ENCODE results near the gene BST1.

Gene BST1

DNA sequence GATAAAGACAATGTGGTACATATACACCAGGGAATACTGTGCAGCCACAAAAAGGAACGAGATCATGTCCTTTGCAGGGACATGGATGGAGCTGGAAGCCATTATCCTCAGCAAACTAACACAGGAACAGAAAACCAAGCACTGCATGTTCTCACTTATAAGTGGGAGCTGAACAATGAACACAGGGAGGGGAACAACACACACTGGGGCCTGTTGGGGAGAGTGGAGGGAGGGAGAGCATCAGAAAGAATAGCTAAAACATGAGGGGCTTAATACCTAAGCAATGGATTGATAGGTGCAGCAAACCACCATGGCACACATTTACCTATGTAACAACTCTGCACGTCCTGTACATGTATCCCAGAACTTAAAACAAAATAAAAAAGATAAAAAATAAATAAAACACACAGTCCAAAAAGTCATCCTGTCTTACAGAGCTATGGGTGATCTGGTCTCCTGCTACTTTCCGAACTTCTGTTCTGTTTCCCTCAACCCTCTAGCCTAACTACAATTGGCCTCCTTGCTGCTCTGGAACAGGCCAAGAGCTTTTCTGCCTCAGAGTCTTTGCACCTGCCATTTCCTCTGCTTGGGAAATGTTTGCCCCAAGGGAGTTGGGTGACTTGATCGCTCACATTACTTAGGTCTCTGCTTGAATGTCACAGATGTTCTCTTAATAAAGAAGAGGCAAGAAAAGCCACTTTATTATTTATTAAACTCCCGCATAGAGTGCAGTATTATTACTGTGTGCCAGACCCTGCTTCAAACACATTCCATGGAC lies 74.2 kb downstream of the BST1 start:
- no peak for DNase-seq (ENCODE audit: low read depth)
- no peak overlapping the region for H3K4me3 ChIP-seq (ENCODE audit: low read depth, low read length)
- TF ChIP-seq, protein P1, sequence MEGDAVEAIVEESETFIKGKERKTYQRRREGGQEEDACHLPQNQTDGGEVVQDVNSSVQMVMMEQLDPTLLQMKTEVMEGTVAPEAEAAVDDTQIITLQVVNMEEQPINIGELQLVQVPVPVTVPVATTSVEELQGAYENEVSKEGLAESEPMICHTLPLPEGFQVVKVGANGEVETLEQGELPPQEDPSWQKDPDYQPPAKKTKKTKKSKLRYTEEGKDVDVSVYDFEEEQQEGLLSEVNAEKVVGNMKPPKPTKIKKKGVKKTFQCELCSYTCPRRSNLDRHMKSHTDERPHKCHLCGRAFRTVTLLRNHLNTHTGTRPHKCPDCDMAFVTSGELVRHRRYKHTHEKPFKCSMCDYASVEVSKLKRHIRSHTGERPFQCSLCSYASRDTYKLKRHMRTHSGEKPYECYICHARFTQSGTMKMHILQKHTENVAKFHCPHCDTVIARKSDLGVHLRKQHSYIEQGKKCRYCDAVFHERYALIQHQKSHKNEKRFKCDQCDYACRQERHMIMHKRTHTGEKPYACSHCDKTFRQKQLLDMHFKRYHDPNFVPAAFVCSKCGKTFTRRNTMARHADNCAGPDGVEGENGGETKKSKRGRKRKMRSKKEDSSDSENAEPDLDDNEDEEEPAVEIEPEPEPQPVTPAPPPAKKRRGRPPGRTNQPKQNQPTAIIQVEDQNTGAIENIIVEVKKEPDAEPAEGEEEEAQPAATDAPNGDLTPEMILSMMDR (conservative IDR thresholded peaks at IDR 0.05; ENCODE audit: low read depth, low read length), result no peak

DNA sequence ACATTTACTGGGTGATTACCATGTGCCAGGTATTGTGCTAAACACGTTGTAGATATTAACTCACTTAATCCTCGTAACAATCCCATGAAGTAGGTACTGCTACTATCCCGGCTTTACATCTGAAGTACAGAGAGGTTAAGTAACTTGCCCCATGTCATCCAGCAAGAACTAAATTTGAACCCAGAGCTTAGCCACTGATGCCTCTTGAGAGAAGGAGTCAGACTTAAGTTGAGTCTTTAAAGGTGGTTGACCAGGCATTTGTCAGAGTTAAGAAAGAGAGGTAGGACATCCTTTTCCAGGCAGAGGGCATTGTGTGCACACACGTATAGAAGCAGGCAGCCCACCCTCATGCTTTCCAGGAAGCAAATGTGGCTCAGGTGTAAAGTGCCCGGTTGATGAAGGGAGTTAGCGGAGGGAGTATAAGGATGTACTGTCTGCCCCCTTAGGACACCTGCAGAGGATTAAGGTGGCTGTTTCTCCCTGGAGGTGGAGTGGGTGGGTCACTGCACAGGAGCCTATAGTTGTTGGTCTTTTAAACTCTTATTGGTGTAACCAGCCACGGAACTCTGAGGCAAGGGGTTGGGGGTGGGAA lies 74.9 kb downstream of the BST1 start:
- peak overlapping the region; percentile 68 for H3K4me3 ChIP-seq (ENCODE audit: low read depth, low read length)
- DNase-seq (ENCODE audit: low read depth), result no peak
- TF ChIP-seq, protein P1 (conservative IDR thresholded peaks at IDR 0.05; ENCODE audit: low read depth, low read length), result no peak

DNA sequence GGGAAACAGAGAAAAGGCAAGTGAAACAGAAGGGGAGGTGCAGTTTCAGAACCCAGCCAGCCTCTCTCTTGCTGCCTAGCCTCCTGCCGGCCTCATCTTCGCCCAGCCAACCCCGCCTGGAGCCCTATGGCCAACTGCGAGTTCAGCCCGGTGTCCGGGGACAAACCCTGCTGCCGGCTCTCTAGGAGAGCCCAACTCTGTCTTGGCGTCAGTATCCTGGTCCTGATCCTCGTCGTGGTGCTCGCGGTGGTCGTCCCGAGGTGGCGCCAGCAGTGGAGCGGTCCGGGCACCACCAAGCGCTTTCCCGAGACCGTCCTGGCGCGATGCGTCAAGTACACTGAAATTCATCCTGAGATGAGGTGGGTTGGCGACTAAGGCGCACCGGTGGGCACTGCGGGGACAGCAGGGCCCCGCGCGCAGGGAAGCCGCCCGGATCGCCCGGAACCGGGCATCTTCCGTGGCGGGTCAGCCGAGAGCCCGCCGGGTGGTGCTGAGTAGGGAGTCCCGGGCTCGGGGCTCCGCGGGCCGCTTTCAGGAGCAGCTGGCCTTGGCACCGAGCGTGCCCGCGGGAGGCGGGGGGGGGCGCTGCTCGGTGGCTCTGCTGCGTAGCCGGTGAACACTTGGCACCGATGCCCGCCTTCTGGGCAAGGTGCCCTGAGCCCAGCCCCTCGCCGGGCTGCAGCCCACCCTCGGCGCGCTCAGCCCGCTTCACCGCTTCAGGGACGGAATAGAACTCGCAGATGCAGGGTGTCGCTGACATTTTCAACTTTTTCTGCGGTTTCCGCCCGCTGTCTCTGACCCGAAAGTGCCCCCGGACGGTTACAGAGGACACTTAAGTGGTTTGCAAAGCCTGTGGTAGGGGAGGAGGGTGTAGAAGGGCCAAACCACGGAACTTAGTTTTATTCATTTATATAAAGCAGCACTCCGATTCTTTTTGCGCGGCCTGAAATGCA lies 75.7 kb downstream of the BST1 start, which contains the start of gene CD38:
TSS of gene CD38 (plus strand) at position 40 of the 953 bp plus-strand sequence. CDS start at position 127, 87 bp downstream.
- peak within 1 kb of the TSS; percentile 68 for H3K4me3 ChIP-seq (ENCODE audit: low read depth, low read length)
- DNase-seq (ENCODE audit: low read depth), result peak; percentile 53

DNA sequence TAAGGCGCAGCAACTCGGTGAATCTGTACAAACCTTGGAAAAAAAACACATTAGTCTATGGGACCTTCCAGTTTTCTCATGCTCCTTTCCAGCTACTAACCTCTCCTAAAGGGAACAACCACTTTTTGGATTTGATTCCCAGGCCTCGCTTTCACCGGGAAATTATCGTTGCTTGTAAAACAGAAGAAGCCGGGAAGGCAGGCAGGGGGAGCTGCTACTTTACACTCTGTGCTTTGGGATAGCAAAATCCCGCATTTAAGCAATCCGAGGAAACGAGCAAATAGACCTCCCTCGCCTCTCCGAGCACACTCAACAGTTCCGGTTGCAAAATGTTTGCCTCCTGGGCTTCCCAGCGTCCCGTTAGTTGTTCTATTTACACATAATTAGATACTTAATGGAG lies 76.4 kb downstream of the BST1 start:
- TF ChIP-seq, protein P1 (conservative IDR thresholded peaks at IDR 0.05; ENCODE audit: low read depth, low read length), result peak; percentile 76
- peak overlapping the region; percentile 68 for H3K4me3 ChIP-seq (ENCODE audit: low read depth, low read length)
- peak; percentile 83 for DNase-seq (ENCODE audit: low read depth)

More for the DNA sequence above, 75.7 kb downstream of the BST1 start, which contains the start of gene CD38:
- TF ChIP-seq, protein P1 (conservative IDR thresholded peaks at IDR 0.05; ENCODE audit: low read depth, low read length), result no peak

DNA sequence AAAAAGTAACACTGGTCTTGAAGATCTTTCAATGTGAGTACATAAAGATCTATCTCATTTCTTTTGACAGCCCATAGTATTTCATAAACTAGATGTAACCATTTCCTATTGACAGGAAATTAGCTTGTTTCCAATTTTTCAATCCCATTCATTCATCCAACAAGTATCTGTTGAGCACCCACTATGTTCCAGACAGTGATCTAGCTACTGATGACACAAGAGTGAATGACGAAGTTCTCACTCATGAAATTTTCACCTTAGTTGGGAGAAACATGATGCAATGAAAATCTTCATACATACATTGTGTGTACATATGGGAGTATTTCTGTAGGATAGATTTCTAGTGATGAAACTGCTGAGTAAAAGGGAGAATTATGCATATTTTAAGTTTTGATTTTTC lies 76.9 kb downstream of the BST1 start:
- TF ChIP-seq, protein P1 (conservative IDR thresholded peaks at IDR 0.05; ENCODE audit: low read depth, low read length), result no peak
- peak overlapping the region; percentile 68 for H3K4me3 ChIP-seq (ENCODE audit: low read depth, low read length)
- DNase-seq (ENCODE audit: low read depth), result peak; percentile 55

DNA sequence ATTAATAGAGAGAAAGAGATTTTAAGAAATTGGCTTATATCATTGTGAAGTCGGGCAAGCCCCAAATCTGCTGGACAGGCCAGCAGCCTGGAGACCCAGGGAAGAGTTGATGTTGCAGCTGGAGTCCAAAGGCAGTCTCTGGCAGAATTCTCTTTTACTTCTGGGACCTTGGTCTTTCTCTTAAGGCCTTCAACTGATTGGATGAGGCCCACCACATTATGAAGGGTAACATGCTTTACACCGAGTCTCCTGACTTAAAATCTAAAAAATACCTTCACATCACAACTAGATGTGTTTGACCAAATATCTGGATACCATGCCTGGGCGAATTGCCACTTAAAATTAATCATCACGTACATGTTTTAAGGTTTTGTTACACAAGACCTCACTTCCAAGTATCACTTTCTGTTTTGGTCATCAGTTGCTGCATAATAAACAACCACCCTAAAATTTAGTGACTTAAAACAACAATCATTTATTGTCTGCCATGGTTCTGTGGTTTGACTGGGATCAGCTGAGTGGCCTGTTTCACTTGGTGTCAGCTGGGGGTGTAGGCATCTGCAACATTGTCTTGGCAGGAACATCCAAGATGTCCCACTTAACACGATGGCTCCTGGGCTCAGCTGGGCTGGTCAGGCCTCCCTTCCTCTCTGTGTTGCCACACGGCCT lies 78.7 kb downstream of the BST1 start:
- no peak overlapping the region for H3K4me3 ChIP-seq (ENCODE audit: low read depth, low read length)
- DNase-seq (ENCODE audit: low read depth), result peak; percentile 67
- TF ChIP-seq, protein P1 (conservative IDR thresholded peaks at IDR 0.05; ENCODE audit: low read depth, low read length), result no peak
